GM18909 (cell line): ENCODE measurements around the gene AP3D1.

Experiments
- ATAC-seq: cut with Tn5 transposase; IDR thresholded peaks from one replicate; pipeline ENCODE4 v1.9.1; 2021; ENCODE audit warnings: mild to moderate bottlenecking; ENCODE audit not compliant: unreplicated experiment, poor library complexity

Gene AP3D1

GRCh38 chr19:2051773-2052704 is 99.3 kb downstream of the AP3D1 start:
- no peak for ATAC-seq

- ATAC-seq: peak; percentile 57
Observed at GRCh38 chr19:2050991-2051772, 100.2 kb downstream of the AP3D1 start, which contains the start of gene MKNK2. TSS of gene MKNK2 (minus strand) at chr19:2051244. CDS start at chr19:2050851, 393 bp downstream.
